ENCODE measurements around the gene PCDHA13. TPM values are rescaled to one million over a fixed set of nuclear protein-coding genes. Genes with fewer than 3 reads are reported as not detected.

The PCDHA13 gene
- total RNA-seq, 1 donor from 2014 or later: not detected

Other genes starting within 250 kb of the PCDHA13 start
- gene CD14, start 248.9 kb upstream of the PCDHA13 start, total RNA-seq: 46.1 TPM
- gene TMCO6, start 242.7 kb upstream of the PCDHA13 start, total RNA-seq: 4.2 TPM
- 146 TPM for gene NDUFA2, start 234.5 kb upstream of the PCDHA13 start, total RNA-seq
- gene IK, start 234.3 kb upstream of the PCDHA13 start, total RNA-seq: 66.4 TPM
- gene WDR55, start 217.2 kb upstream of the PCDHA13 start, total RNA-seq: 11.2 TPM
- 0.24 TPM for gene DND1, start 208.5 kb upstream of the PCDHA13 start, total RNA-seq
- gene HARS1, start 190.8 kb upstream of the PCDHA13 start, total RNA-seq: 35.9 TPM
- 24.4 TPM for gene HARS2, start 190.7 kb upstream of the PCDHA13 start, total RNA-seq
- 35.1 TPM for gene ZMAT2, start 181.7 kb upstream of the PCDHA13 start, total RNA-seq
- gene PCDHA1, start 96.0 kb upstream of the PCDHA13 start, total RNA-seq: not detected
- gene PCDHA2, start 87.3 kb upstream of the PCDHA13 start, total RNA-seq: not detected
- gene PCDHA3, start 81.1 kb upstream of the PCDHA13 start, total RNA-seq: 0.14 TPM
- 0.08 TPM for gene PCDHA4, start 75.1 kb upstream of the PCDHA13 start, total RNA-seq
- 0.05 TPM for gene PCDHA5, start 60.5 kb upstream of the PCDHA13 start, total RNA-seq
- not detected for gene PCDHA6, start 54.2 kb upstream of the PCDHA13 start, total RNA-seq
- gene PCDHA7, start 47.9 kb upstream of the PCDHA13 start, total RNA-seq: not detected
- gene PCDHA8, start 40.9 kb upstream of the PCDHA13 start, total RNA-seq: not detected
- not detected for gene PCDHA9, start 33.7 kb upstream of the PCDHA13 start, total RNA-seq
- gene PCDHA10, start 26.2 kb upstream of the PCDHA13 start, total RNA-seq: 0.11 TPM
- not detected for gene PCDHA11, start 13.2 kb upstream of the PCDHA13 start, total RNA-seq
- not detected for gene PCDHA12, start 6.8 kb upstream of the PCDHA13 start, total RNA-seq
- 0.11 TPM for gene PCDHAC1, start 44.2 kb downstream of the PCDHA13 start, total RNA-seq
- gene PCDHAC2, start 84.4 kb downstream of the PCDHA13 start, total RNA-seq: 0.30 TPM
- gene PCDHB1, start 169.2 kb downstream of the PCDHA13 start, total RNA-seq: not detected
- gene PCDHB2, start 212.5 kb downstream of the PCDHA13 start, total RNA-seq: 1.7 TPM
- 0.70 TPM for gene PCDHB3, start 218.3 kb downstream of the PCDHA13 start, total RNA-seq
- gene PCDHB4, start 239.7 kb downstream of the PCDHA13 start, total RNA-seq: 1.5 TPM

All from Right ventricle myocardium inferior (tissue), 1 donor.